Right atrium auricular region (tissue), 2 donors: ENCODE measurements around the gene FARS2. TPM values are rescaled to one million over a fixed set of nuclear protein-coding genes. Genes with fewer than 3 reads are reported as not detected.

Source experiments
- DNase-seq: peaks from one replicate; pipeline ENCODE4 v3.0.0-alpha.2; 2019; ENCODE audit warnings: low spot score
- H3K27ac ChIP-seq, 2 donors: fragments of 200-600 bp; sonication (generic); 1 replicate in 1 of 2; 2 replicates in 1 of 2; pipeline ENCODE4 v1.5.1; 2016 to 2019
- H3K27me3 ChIP-seq, 2 donors: fragments of 200-600 bp; sonication (generic); one replicate each; pipeline versions ENCODE4 v1.5.1 to v1.6.0; 2017 to 2019
- H3K36me3 ChIP-seq: fragments of 200-600 bp; sonication (generic); one replicate; pipeline ENCODE4 v1.5.1; 2016
- H3K4me1 ChIP-seq, 2 donors: fragments of 200-600 bp; sonication (generic); one replicate each; pipeline versions ENCODE4 v1.5.1 to v1.6.0; 2017 to 2019
- H3K4me3 ChIP-seq, 2 donors: fragments of 200-600 bp; sonication (generic); 1 replicate in 1 of 2; 2 replicates in 1 of 2; pipeline ENCODE4 v1.5.1; 2017 to 2019; ENCODE audit warnings: mild to moderate bottlenecking in 1 of 2, moderate library complexity in 1 of 2
- H3K9me3 ChIP-seq, 2 donors: fragments of 200-600 bp; sonication (generic); one replicate each; pipeline ENCODE4 v1.5.1; 2019
- CTCF ChIP-seq, 2 donors: fragments of 200-600 bp; sonication (generic); IDR thresholded peaks; one replicate each; pipeline ENCODE4 v1.5.1; 2019; ENCODE audit warnings: antibody characterized with exemption in 2 of 2
- total RNA-seq, 2 donors: library from RNA; depleted of rRNA; stranded (reverse); fragments of >200 nt; gene quantifications; one replicate each; pipeline ENCODE4 v1.1.0, GENCODE V29; 2016

FARS2 gene
- total RNA-seq, 2 donors from 2014 or later, result 9.4 to 15.0 TPM

- Histone ChIP-seq H3K27ac (no peak overlapping the region), H3K4me1 (peaks cover 0 to 10% of the 10 kb centered on the region in 2 donors), H3K9me3 (no peaks in the 10 kb centered on the region), H3K4me3 (no peak overlapping the region), H3K27me3 (no peaks in the 10 kb centered on the region), H3K36me3 (no peaks in the 10 kb centered on the region)
- DNase-seq, result no peak
- TF ChIP-seq CTCF (IDR thresholded peaks at IDR 0.05), result no peak
These were observed 55.6 kb downstream of the FARS2 start for GRCh38 chr6:5316951-5317350.

- Histone ChIP-seq H3K9me3 (peaks cover 0 to 3% of the 10 kb centered on the region in 2 donors), H3K27ac (no peak overlapping the region), H3K4me1 (peaks cover 0 to 10% of the 10 kb centered on the region in 2 donors), H3K27me3 (no peaks in the 10 kb centered on the region), H3K4me3 (no peak overlapping the region), H3K36me3 (no peaks in the 10 kb centered on the region)
- no peak for TF ChIP-seq CTCF (IDR thresholded peaks at IDR 0.05)
- DNase-seq, result no peak
These were observed 57.4 kb downstream of the FARS2 start for GRCh38 chr6:5318617-5319272.

- H3K27ac ChIP-seq, result no peak overlapping the region
- TF ChIP-seq CTCF (IDR thresholded peaks at IDR 0.05), result no peak
- H3K9me3 ChIP-seq, result peaks cover 3 to 13% of the 10 kb centered on the region in 2 donors
- no peak overlapping the region for H3K4me3 ChIP-seq
- no peaks in the 10 kb centered on the region for H3K27me3 ChIP-seq
- no peaks in the 10 kb centered on the region for H3K36me3 ChIP-seq
- H3K4me1 ChIP-seq, result no peaks in the 10 kb centered on the region
- no peak for DNase-seq
These were observed 62.7 kb downstream of the FARS2 start for GRCh38 chr6:5323979-5324378.

- TF ChIP-seq CTCF (IDR thresholded peaks at IDR 0.05), result no peak
- H3K36me3 ChIP-seq, result no peaks in the 10 kb centered on the region
- H3K27me3 ChIP-seq, result no peaks in the 10 kb centered on the region
- DNase-seq, result no peak
- peaks cover 3 to 13% of the 10 kb centered on the region in 2 donors for H3K9me3 ChIP-seq
- no peaks in the 10 kb centered on the region for H3K4me1 ChIP-seq
- no peak overlapping the region for H3K4me3 ChIP-seq
- no peak overlapping the region for H3K27ac ChIP-seq
These were observed 63.9 kb downstream of the FARS2 start for GRCh38 chr6:5325173-5325572.

- Histone ChIP-seq H3K36me3 (no peaks in the 10 kb centered on the region), H3K27ac (no peak overlapping the region), H3K4me1 (peaks cover 0 to under 1% of the 10 kb centered on the region in 2 donors), H3K27me3 (no peaks in the 10 kb centered on the region), H3K4me3 (no peak overlapping the region), H3K9me3 (peaks cover 3 to 13% of the 10 kb centered on the region in 2 donors)
- no peak for TF ChIP-seq CTCF (IDR thresholded peaks at IDR 0.05)
- no peak for DNase-seq
These were observed 64.8 kb downstream of the FARS2 start for GRCh38 chr6:5326022-5326641.
